ENCODE data around the gene ENPP6. TPM values are rescaled to one million over a fixed set of nuclear protein-coding genes. Genes with fewer than 3 reads are reported as not detected.

Gene ENPP6
- polyA plus RNA-seq, 1 of the 3 experiments (the other 2 are of a cell fraction): not detected

- TF ChIP-seq RFX5 (IDR thresholded peaks at IDR 0.05; ENCODE audit: low read length): no peak
- TF ChIP-seq, protein P1, sequence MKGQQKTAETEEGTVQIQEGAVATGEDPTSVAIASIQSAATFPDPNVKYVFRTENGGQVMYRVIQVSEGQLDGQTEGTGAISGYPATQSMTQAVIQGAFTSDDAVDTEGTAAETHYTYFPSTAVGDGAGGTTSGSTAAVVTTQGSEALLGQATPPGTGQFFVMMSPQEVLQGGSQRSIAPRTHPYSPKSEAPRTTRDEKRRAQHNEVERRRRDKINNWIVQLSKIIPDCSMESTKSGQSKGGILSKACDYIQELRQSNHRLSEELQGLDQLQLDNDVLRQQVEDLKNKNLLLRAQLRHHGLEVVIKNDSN (IDR thresholded peaks at IDR 0.05; ENCODE audit: borderline replicate concordance, low read depth): no peak
- TF ChIP-seq GABPA (IDR thresholded peaks at IDR 0.05; ENCODE audit: low read depth): no peak
- no peak for TF ChIP-seq TAF1 (IDR thresholded peaks at IDR 0.05; ENCODE audit: borderline replicate concordance, low read depth, low read length)
- TF ChIP-seq SMC3 (IDR thresholded peaks at IDR 0.05; ENCODE audit: low read depth, low read length): no peak
- TF ChIP-seq TEAD4 (IDR thresholded peaks at IDR 0.05; ENCODE audit: borderline replicate concordance, insufficient read depth): no peak
- TF ChIP-seq ELF1 (IDR thresholded peaks at IDR 0.05): no peak
- no peak for TF ChIP-seq NRF1 (IDR thresholded peaks at IDR 0.05; ENCODE audit: low read depth, low read length)
- no peak for TF ChIP-seq EZH2phosphoT487 (IDR thresholded peaks at IDR 0.05; ENCODE audit: borderline replicate concordance, low read depth)
- TF ChIP-seq EP300 (IDR thresholded peaks at IDR 0.05; ENCODE audit: borderline replicate concordance in 1 of 2, low read depth in 1 of 2, low read length in 1 of 2): no peak
- no peak for TF ChIP-seq MXI1 (IDR thresholded peaks at IDR 0.05; ENCODE audit: low read depth, low read length)
- no peak for TF ChIP-seq SIN3A (IDR thresholded peaks at IDR 0.05; ENCODE audit: borderline replicate concordance, low read depth, low read length)
- no peak for TF ChIP-seq FOSL2 (IDR thresholded peaks at IDR 0.05; ENCODE audit: borderline replicate concordance, low read depth)
- TF ChIP-seq REST (IDR thresholded peaks at IDR 0.05; ENCODE audit: low read depth, low read length): no peak
- TF ChIP-seq FOXM1 (IDR thresholded peaks at IDR 0.05; ENCODE audit: low read depth): no peak
- no peak for TF ChIP-seq CTCF (IDR thresholded peaks at IDR 0.05)
- TF ChIP-seq MAX (IDR thresholded peaks at IDR 0.05; ENCODE audit: low read depth): no peak
- no peak for TF ChIP-seq USF2 (IDR thresholded peaks at IDR 0.05; ENCODE audit: borderline replicate concordance, low read depth, low read length)
- Histone ChIP-seq H3K27me3 (ENCODE audit: insufficient read depth) (no peaks in the 10 kb centered on the region; the same call in 1 of the 2 replicates), H2AFZ (ENCODE audit: low read depth) (no peak overlapping the region), H3K36me3 (replicated peaks in 1 of 2; ENCODE audit: control insufficient read depth in 1 of 2, insufficient read depth in 2 of 2, low read length in 1 of 2) (no peaks in the 10 kb centered on the region), H3K4me1 (ENCODE audit: control insufficient read depth in 1 of 2, insufficient read depth in 2 of 2, low read depth in 1 of 2, low read length in 1 of 2) (peaks cover 1 to 10% of the 10 kb centered on the region in 2 experiments; a peak in 2 of 4 replicates), H3K79me2 (ENCODE audit: insufficient read depth) (no peaks in the 10 kb centered on the region), H3K9me2 (no peaks in the 10 kb centered on the region), H3K9me3 (no peaks in the 10 kb centered on the region), H4K20me1 (ENCODE audit: insufficient read depth) (no peaks in the 10 kb centered on the region), H3F3A (replicated peaks; ENCODE audit: insufficient read depth) (no peaks in the 10 kb centered on the region), H3K4me3 (ENCODE audit: low read depth in 2 of 2, low read length in 1 of 2) (no peak overlapping the region), H3K27ac (ENCODE audit: low read depth in 2 of 2, low read length in 1 of 2) (no peak overlapping the region), H3K9ac (no peak overlapping the region), H3K4me2 (no peak overlapping the region)
- no peak for DNase-seq
- CTCF ChIA-PET: interaction anchor here (0.6 to 4.1 kb wide), 10 partner anchors 9 to 644 kb away, joined by 3 to 72 read pairs (median 12); partner anchors contain the start of genes CASP3, ENPP6, IRF2 and PRIMPOL
- POLR2A ChIA-PET: no interaction called here
These were observed 45.2 kb upstream of the ENPP6 start for GRCh38 chr4:184262901-184263300.

Measured in SK-N-SH (cell line).